H1 (cell line): ENCODE results near the gene OR52B6. TPM values are rescaled to one million over a fixed set of nuclear protein-coding genes. Genes with fewer than 3 reads are reported as not detected.

Experiments used
- CTCF ChIA-PET: fragments of 300-600 bp; sonication (Branson Sonifier 250); formaldehyde crosslinking; loops from one replicate; lab custom pipeline; 2021; ENCODE audit not compliant: partially characterized antibody; lab: Charles Lee
- POLR2A ChIA-PET: fragments of 300-600 bp; sonication (Branson Sonifier 250); formaldehyde crosslinking; loops from one replicate; lab custom pipeline; 2021; ENCODE audit warnings: inconsistent platforms; ENCODE audit not compliant: partially characterized antibody; lab: Charles Lee
- DNase-seq, 2 experiments: peaks; one replicate each; pipeline versions ENCODE4 v3.0.0 to v3.0.0-alpha.2; 2010 to 2022; ENCODE audit warnings: low spot score in 2 of 2, low read depth in 1 of 2, mixed read lengths in 1 of 2
- FAIRE-seq: peaks from 2 replicates; lab custom pipeline; 2011; peaks lifted over from hg19 to GRCh38; lab: Jason Lieb, UNC
- H2AFZ ChIP-seq: 2 replicates; pipeline ENCODE4 v1.8.1; 2012; ENCODE audit warnings: low read length, inconsistent platforms
- H2AK5ac ChIP-seq: 2 replicates; pipeline ENCODE4 v1.6.1; 2013; ENCODE audit warnings: low read depth, low read length
- H2BK120ac ChIP-seq: replicated peaks from 2 replicates; pipeline ENCODE3; 2013; ENCODE audit warnings: low read depth, low read length, inconsistent platforms
- H2BK12ac ChIP-seq: 2 replicates; pipeline ENCODE4 v1.6.1; 2013; ENCODE audit warnings: low read depth, low read length
- H2BK15ac ChIP-seq: 2 replicates; pipeline ENCODE4 v1.6.1; 2013; ENCODE audit warnings: low read length
- H2BK20ac ChIP-seq: 2 replicates; pipeline ENCODE4 v1.6.1; 2013; ENCODE audit warnings: low read length
- H2BK5ac ChIP-seq: 2 replicates; pipeline ENCODE4 v1.6.1; 2013; ENCODE audit warnings: low read depth, low read length
- H3K14ac ChIP-seq: 2 replicates; pipeline ENCODE4 v1.6.1; 2013; ENCODE audit warnings: inconsistent platforms; ENCODE audit not compliant: insufficient read length
- H3K18ac ChIP-seq: 2 replicates; pipeline ENCODE4 v1.6.1; 2013; ENCODE audit warnings: low read length; ENCODE audit errors: extremely low read depth
- H3K23ac ChIP-seq: 2 replicates; pipeline ENCODE4 v1.6.1; 2013; ENCODE audit warnings: inconsistent platforms; ENCODE audit not compliant: insufficient read length
- H3K23me2 ChIP-seq: 2 replicates; pipeline ENCODE4 v1.6.1; 2013; ENCODE audit warnings: low read depth, low read length
- H3K27ac ChIP-seq: 2 replicates; pipeline ENCODE4 v1.6.1; 2011; ENCODE audit warnings: low read depth, low read length, inconsistent platforms
- H3K27me3 ChIP-seq, 4 experiments: replicated peaks in 1 of 4; 1 replicate in 1 of 4; 2 replicates in 3 of 4; pipeline versions ENCODE4 v1.6.1 to v1.8.1; 2011 to 2013; ENCODE audit warnings: low read length in 3 of 4, mild to moderate bottlenecking in 3 of 4, inconsistent platforms in 2 of 4, mixed read lengths in 2 of 4, moderate library complexity in 1 of 4; ENCODE audit not compliant: control insufficient read depth in 3 of 4, insufficient read depth in 3 of 4; ENCODE audit errors: extremely low read depth in 1 of 4
- H3K36me3 ChIP-seq, 4 experiments: 2 replicates each; pipeline versions ENCODE4 v1.6.1 to v1.8.1; 2011 to 2013; ENCODE audit warnings: mild to moderate bottlenecking in 4 of 4, low read length in 3 of 4, moderate library complexity in 2 of 4, control low read depth in 1 of 4, inconsistent platforms in 1 of 4; ENCODE audit not compliant: insufficient read depth in 4 of 4, control insufficient read depth in 2 of 4
- H3K4ac ChIP-seq: replicated peaks from 2 replicates; pipeline ENCODE3; 2013; ENCODE audit warnings: low read length, low read depth, mixed read lengths, inconsistent platforms; ENCODE audit not compliant: insufficient read length
- H3K4me1 ChIP-seq, 4 experiments: replicated peaks in 1 of 4; 1 replicate in 1 of 4; 2 replicates in 3 of 4; pipeline versions ENCODE4 v1.6.1 to v1.8.1; 2011 to 2013; ENCODE audit warnings: low read length in 3 of 4, inconsistent platforms in 2 of 4, mixed read lengths in 1 of 4; ENCODE audit not compliant: insufficient read depth in 4 of 4, control insufficient read depth in 3 of 4
- H3K4me2 ChIP-seq, 2 experiments: 2 replicates each; pipeline versions ENCODE4 v1.6.1 to v1.8.1; 2011 to 2013; ENCODE audit warnings: low read depth in 2 of 2, low read length in 2 of 2, control low read depth in 1 of 2, inconsistent platforms in 1 of 2, mild to moderate bottlenecking in 1 of 2; ENCODE audit not compliant: insufficient read depth in 1 of 2
- H3K4me3 ChIP-seq, 4 experiments: fragments of 200-600, 300-600 bp in 1 of 4; sonication (generic), shearing (Covaris generic), sonication (Bioruptor Twin) in 1 of 4; 2 replicates each; pipeline versions ENCODE4 v1.5.1 to v1.8.1; 2011 to 2016; ENCODE audit warnings: low read length in 4 of 4, low read depth in 3 of 4, control low read depth in 2 of 4, inconsistent platforms in 2 of 4, mild to moderate bottlenecking in 2 of 4, mixed read lengths in 1 of 4, moderate library complexity in 1 of 4; ENCODE audit not compliant: insufficient read depth in 2 of 4; ENCODE audit errors: extremely low read depth in 1 of 4
- H3K56ac ChIP-seq: replicated peaks from 2 replicates; pipeline ENCODE3; 2013; ENCODE audit warnings: low read depth, mild to moderate bottlenecking, mixed read lengths, low read length, inconsistent platforms; ENCODE audit not compliant: insufficient read length
- H3K79me1 ChIP-seq: 2 replicates; pipeline ENCODE4 v1.6.1; 2013; ENCODE audit warnings: low read depth, low read length, control low read depth
- H3K79me2 ChIP-seq, 2 experiments: 2 replicates each; pipeline versions ENCODE4 v1.6.1 to v1.8.1; 2012 to 2013; ENCODE audit warnings: low read length in 2 of 2, mild to moderate bottlenecking in 2 of 2, inconsistent platforms in 1 of 2; ENCODE audit not compliant: insufficient read depth in 2 of 2, control insufficient read depth in 1 of 2
- H3K9ac ChIP-seq, 4 experiments: replicated peaks in 1 of 4; 1 replicate in 1 of 4; 2 replicates in 3 of 4; pipeline versions ENCODE4 v1.6.1 to v1.8.1; 2011 to 2013; ENCODE audit warnings: low read depth in 3 of 4, low read length in 3 of 4, control low read depth in 2 of 4, mild to moderate bottlenecking in 2 of 4, moderate library complexity in 2 of 4, inconsistent platforms in 1 of 4; ENCODE audit errors: extremely low read depth in 1 of 4
- H3K9me3 ChIP-seq, 2 experiments: 2 replicates each; pipeline versions ENCODE4 v1.6.1 to v1.8.1; 2012 to 2013; ENCODE audit warnings: mild to moderate bottlenecking in 2 of 2, moderate library complexity in 2 of 2, control low read depth in 1 of 2, inconsistent platforms in 1 of 2, low read depth in 1 of 2, low read length in 1 of 2, mixed read lengths in 1 of 2; ENCODE audit not compliant: insufficient read depth in 2 of 2
- H4K20me1 ChIP-seq, 2 experiments: replicated peaks in 1 of 2; 2 replicates each; pipeline versions ENCODE3 to v1.8.1; 2011 to 2013; ENCODE audit warnings: inconsistent platforms in 2 of 2, low read length in 2 of 2, mild to moderate bottlenecking in 1 of 2; ENCODE audit not compliant: insufficient read depth in 2 of 2, control insufficient read depth in 1 of 2
- H4K5ac ChIP-seq: 2 replicates; pipeline ENCODE4 v1.6.1; 2013; ENCODE audit warnings: low read length, low read depth, mixed read lengths, inconsistent platforms; ENCODE audit not compliant: insufficient read length
- H4K8ac ChIP-seq: 2 replicates; pipeline ENCODE4 v1.8.0; 2013; ENCODE audit warnings: mild to moderate bottlenecking, moderate library complexity, low read length, inconsistent platforms; ENCODE audit not compliant: insufficient read depth; ENCODE audit errors: extremely low read depth
- H4K91ac ChIP-seq: replicated peaks from 2 replicates; pipeline ENCODE3; 2013; ENCODE audit warnings: low read length, mixed read lengths, inconsistent platforms; ENCODE audit not compliant: insufficient read length
- ASH2L ChIP-seq: fragments of 200-600, 300-600 bp; sonication (generic); IDR thresholded peaks from one replicate; pipeline ENCODE4 v1.7.1; 2017; ENCODE audit warnings: low read length
- CBX5 ChIP-seq: fragments of 300-800, 300-1000 bp; sonication (generic); IDR thresholded peaks from 2 replicates; pipeline ENCODE4 v1.7.1; 2016; ENCODE audit warnings: antibody characterized with exemption, low read length, low read depth
- CHD2 ChIP-seq: IDR thresholded peaks from 2 replicates; pipeline ENCODE4 v1.6.1; 2012; ENCODE audit warnings: low read length, improper control_type of control experiment
- CREB1 ChIP-seq: IDR thresholded peaks from 2 replicates; pipeline ENCODE4 v1.6.1; 2012; ENCODE audit warnings: inconsistent platforms
- EGR1 ChIP-seq: IDR thresholded peaks from 2 replicates; pipeline ENCODE4 v1.6.1; 2011; ENCODE audit warnings: low read depth, low read length, borderline replicate concordance
- FOSL1 ChIP-seq: IDR thresholded peaks from 2 replicates; pipeline ENCODE4 v1.6.1; 2011; ENCODE audit warnings: mild to moderate bottlenecking, low read depth, low read length, moderate library complexity; ENCODE audit not compliant: insufficient read depth
- PHF8 ChIP-seq: fragments of 200-600 bp; sonication (generic); conservative IDR thresholded peaks from 2 replicates; pipeline ENCODE4 v1.7.1; 2012; ENCODE audit warnings: low read depth, mild to moderate bottlenecking, inconsistent platforms, low read length, moderate library complexity
- SIX5 ChIP-seq: IDR thresholded peaks from 2 replicates; pipeline ENCODE4 v1.6.1; 2011; ENCODE audit warnings: mild to moderate bottlenecking, low read depth, low read length
- SP2 ChIP-seq: IDR thresholded peaks from 2 replicates; pipeline ENCODE4 v1.6.1; 2012; ENCODE audit warnings: mild to moderate bottlenecking, low read length, inconsistent platforms
- SUZ12 ChIP-seq: fragments of 200-600 bp; sonication (generic); IDR thresholded peaks from 2 replicates; pipeline ENCODE4 v1.6.1; 2012; ENCODE audit warnings: mild to moderate bottlenecking, inconsistent platforms, low read length, moderate library complexity, mixed read lengths
- TCF12 ChIP-seq: IDR thresholded peaks from 2 replicates; pipeline ENCODE4 v1.6.1; 2011; ENCODE audit warnings: low read depth, mild to moderate bottlenecking, low read length
- WGBS, 2 experiments: shearing (Covaris generic) in 1 of 2; methylation state at CpG; one replicate each; pipeline versions ENCODE4 v1.1.6 to v1.1.7; 2013 to 2015; ENCODE audit warnings: low lambda C conversion rate in 2 of 2, mixed read lengths in 2 of 2, inconsistent platforms in 1 of 2, low coverage in 1 of 2, missing lambda C conversion rate in 1 of 2; ENCODE audit not compliant: insufficient replicate concordance in 2 of 2, insufficient coverage in 1 of 2, insufficient read length in 1 of 2; ENCODE audit errors: extremely low coverage in 1 of 2, missing lambda C conversion rate in 1 of 2; 5-methylcytosine and 5-hydroxymethylcytosine counted together
- polyA plus RNA-seq, 7 experiments: library from polyadenylated mRNA; depleted of rRNA in 3 of 7; stranded (reverse) in 5 of 7; unstranded in 2 of 7; fragments of >200 nt in 5 of 7; fragments of 200-250 nt in 2 of 7; gene quantifications; 1 replicate in 5 of 7; 2 replicates in 1 of 7; 4 replicates in 1 of 7; pipeline versions ENCODE4 v1.2.1 to v1.2.3, GENCODE V29; 2011 to 2013; ENCODE audit warnings: missing spikeins in 2 of 7, mixed read lengths in 2 of 7
- total RNA-seq: library from RNA; stranded (reverse); fragmentation: NEBNext Ultra II Directional; extraction: Animal tissue kit (Norgen Biotek cat#: 25700); gene quantifications from 2 replicates; pipeline ENCODE4 v1.2.1, GENCODE V29; 2021
- TF ChIP-seq, protein P1 (sequence below): IDR thresholded peaks from 2 replicates; pipeline ENCODE4 v1.6.1; 2011; ENCODE audit warnings: low read length, improper control_type of control experiment

Gene OR52B6
- total and polyA plus RNA-seq, 2 of the 8 experiments (the other 6 are each of a cell fraction or from before 2014, with no cell fraction given), result not detected

DNA sequence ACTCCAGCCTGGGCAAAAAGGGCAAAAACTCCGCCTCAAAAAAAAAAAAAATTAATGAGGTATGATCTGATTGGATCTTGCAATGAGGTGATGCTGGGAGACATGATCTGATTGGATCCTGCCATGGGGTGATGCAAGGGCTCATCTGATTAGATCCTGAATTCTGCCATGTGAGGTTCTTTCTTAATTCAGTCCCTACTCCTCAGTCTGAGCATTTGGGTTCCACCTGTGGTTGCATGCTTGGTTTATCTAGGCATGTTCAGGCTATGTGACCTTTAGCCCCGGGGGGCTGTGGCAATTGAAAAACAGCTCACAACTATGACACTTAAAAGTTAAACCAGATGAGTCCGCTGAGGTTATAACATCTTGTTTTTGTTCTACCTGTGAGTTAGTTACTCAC lies 10.9 kb downstream of the OR52B6 start:
- ChIA-PET CTCF (interaction anchor here (1.6 kb wide), 1 partner anchor 9 kb away, joined by 4 read pairs; no protein-coding TSS in a partner anchor), POLR2A (no interaction called here)
- H3K27me3 ChIP-seq, result no peaks in the 10 kb centered on the region; a peak in 1 of 7 replicates
- H3K79me2 ChIP-seq, result no peaks in the 10 kb centered on the region; a peak in 1 of 4 replicates
- FAIRE-seq (no peak), DNase-seq (no peak)
- H3K14ac ChIP-seq, result no peak overlapping the region
- H2BK20ac ChIP-seq, result no peak overlapping the region
- no peaks in the 10 kb centered on the region for H3K79me1 ChIP-seq
- H3K4me3 ChIP-seq, result no peak overlapping the region
- no peak overlapping the region for H3K56ac ChIP-seq
- peaks cover 0 to 8% of the 10 kb centered on the region in 2 experiments; a peak in 1 of 4 replicates for H3K9me3 ChIP-seq
- no peaks in the 10 kb centered on the region for H3K36me3 ChIP-seq
- no peak overlapping the region for H3K18ac ChIP-seq
- no peaks in the 10 kb centered on the region for H4K20me1 ChIP-seq
- H3K27ac ChIP-seq, result no peak overlapping the region
- no peak overlapping the region for H3K23ac ChIP-seq
- H2BK12ac ChIP-seq, result no peak overlapping the region
- 88% methylated on average over 3 of the region's 3 CpGs; no CpG with 5 or more reads in 1 of the 2 experiments for WGBS, 2 experiments
- peaks cover 0 to 4% (median 2%) of the 10 kb centered on the region in 4 experiments; a peak in 2 of 7 replicates for H3K4me1 ChIP-seq
- H2BK5ac ChIP-seq, result no peak overlapping the region
- no peak overlapping the region for H4K8ac ChIP-seq
- no peak overlapping the region for H4K5ac ChIP-seq
- H2AK5ac ChIP-seq, result no peak overlapping the region
- no peak overlapping the region for H3K4me2 ChIP-seq
- no peak overlapping the region for H2BK120ac ChIP-seq
- no peak overlapping the region for H2BK15ac ChIP-seq
- H2AFZ ChIP-seq, result no peak overlapping the region
- peaks cover 4% of the 10 kb centered on the region; the same call in 1 of the 2 replicates for H3K23me2 ChIP-seq
- no peak overlapping the region for H3K9ac ChIP-seq
- no peak overlapping the region for H3K4ac ChIP-seq
- no peak overlapping the region for H4K91ac ChIP-seq
- TF ChIP-seq, protein P1, sequence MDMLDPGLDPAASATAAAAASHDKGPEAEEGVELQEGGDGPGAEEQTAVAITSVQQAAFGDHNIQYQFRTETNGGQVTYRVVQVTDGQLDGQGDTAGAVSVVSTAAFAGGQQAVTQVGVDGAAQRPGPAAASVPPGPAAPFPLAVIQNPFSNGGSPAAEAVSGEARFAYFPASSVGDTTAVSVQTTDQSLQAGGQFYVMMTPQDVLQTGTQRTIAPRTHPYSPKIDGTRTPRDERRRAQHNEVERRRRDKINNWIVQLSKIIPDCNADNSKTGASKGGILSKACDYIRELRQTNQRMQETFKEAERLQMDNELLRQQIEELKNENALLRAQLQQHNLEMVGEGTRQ, result no peak
- no peak for TF ChIP-seq ASH2L
- TF ChIP-seq CHD2, result no peak
- TF ChIP-seq PHF8, result no peak
- TF ChIP-seq SIX5, result no peak
- TF ChIP-seq SUZ12, result no peak
- no peak for TF ChIP-seq EGR1
- no peak for TF ChIP-seq FOSL1
- TF ChIP-seq CBX5, result no peak
- TF ChIP-seq CREB1, result no peak
- TF ChIP-seq SP2, result no peak
- no peak for TF ChIP-seq TCF12
